T-helper 1 cell treated with Interleukin-12 subunit alpha and Interleukin-12 subunit beta and Interleukin-4 antibody, amounts not matched to agents 30 μg/mL and 1 μg/mL, for 36 hours (primary cell): ENCODE data around the gene ANO10.
A peak's percentile ranks its signal among the peaks of the same experiment; 100 is the strongest.

Source experiments
- H3K27ac Mint-ChIP-seq: one replicate; pipeline ENCODE4 v1.8.0; 2021; ENCODE audit warnings: mild to moderate bottlenecking, mixed read lengths
- H3K27me3 Mint-ChIP-seq: one replicate; pipeline ENCODE4 v1.8.0; 2021; ENCODE audit warnings: low read depth, mixed read lengths
- H3K36me3 Mint-ChIP-seq: one replicate; pipeline ENCODE4 v1.8.0; 2021; ENCODE audit warnings: low read depth, mixed read lengths
- H3K4me1 Mint-ChIP-seq: one replicate; pipeline ENCODE4 v1.8.0; 2021; ENCODE audit warnings: low read depth, mixed read lengths
- H3K4me3 Mint-ChIP-seq: one replicate; pipeline ENCODE4 v1.8.0; 2021; ENCODE audit warnings: mild to moderate bottlenecking, moderate library complexity, mixed read lengths
- H3K9me3 Mint-ChIP-seq: one replicate; pipeline ENCODE4 v1.8.0; 2021; ENCODE audit warnings: mixed read lengths

Gene ANO10

GRCh38 chr3:43640681-43641080 lies 18.9 kb upstream of the ANO10 start:
- Mint-ChIP-seq H3K36me3 (no peaks in the 10 kb centered on the region), H3K4me3 (no peak overlapping the region), H3K4me1 (peaks cover 4% of the 10 kb centered on the region), H3K9me3 (no peaks in the 10 kb centered on the region), H3K27me3 (peaks cover 24% of the 10 kb centered on the region), H3K27ac (no peak overlapping the region)

DNA sequence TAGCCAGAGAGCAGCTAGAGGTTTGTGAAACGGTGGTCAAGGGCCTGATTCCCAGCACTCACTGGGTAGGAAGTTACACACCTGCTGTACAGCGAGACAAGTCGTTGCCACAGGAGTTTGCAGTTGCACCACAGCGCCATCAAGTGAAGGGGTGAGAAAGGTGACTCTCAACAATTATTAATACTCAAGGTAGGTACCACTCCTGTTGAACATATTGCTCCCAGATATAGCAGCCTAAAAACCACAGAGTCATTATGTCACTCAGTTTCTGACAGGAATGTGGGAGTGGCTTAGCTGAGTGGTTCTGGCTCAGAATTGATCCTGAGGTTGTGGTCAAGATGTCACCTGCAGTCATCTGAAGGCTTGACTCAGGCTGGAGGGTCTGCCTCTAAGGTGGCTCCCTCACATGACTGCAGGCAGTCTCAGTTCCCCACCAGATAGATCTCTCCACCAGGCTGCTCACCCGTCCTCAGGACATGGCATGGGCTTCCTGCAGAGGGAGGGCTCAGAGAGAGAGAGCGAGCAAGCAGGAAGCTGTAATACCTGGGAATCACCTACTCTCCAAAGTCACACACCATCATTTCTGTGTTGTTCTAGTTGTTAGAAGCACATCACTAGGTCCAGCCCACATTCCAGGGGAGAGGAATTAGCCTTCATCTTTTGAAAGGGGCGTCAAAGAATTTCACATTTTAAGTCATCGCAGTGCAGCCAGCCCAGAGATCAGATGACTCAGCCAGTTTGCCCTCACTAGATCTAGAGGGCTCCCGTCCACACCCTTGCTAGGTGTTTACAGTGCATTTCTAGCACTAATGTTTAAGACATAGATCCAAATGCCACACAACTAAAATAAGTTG lies 17.0 kb upstream of the ANO10 start:
- H3K9me3 Mint-ChIP-seq, result no peaks in the 10 kb centered on the region
- no peaks in the 10 kb centered on the region for H3K36me3 Mint-ChIP-seq
- peaks cover 4% of the 10 kb centered on the region for H3K4me1 Mint-ChIP-seq
- peaks cover 24% of the 10 kb centered on the region for H3K27me3 Mint-ChIP-seq
- H3K4me3 Mint-ChIP-seq, result no peak overlapping the region
- no peak overlapping the region for H3K27ac Mint-ChIP-seq

GRCh38 chr3:43637702-43638101 lies 15.9 kb upstream of the ANO10 start:
- no peak overlapping the region for H3K4me3 Mint-ChIP-seq
- H3K27me3 Mint-ChIP-seq, result peaks cover 24% of the 10 kb centered on the region
- no peak overlapping the region for H3K27ac Mint-ChIP-seq
- no peaks in the 10 kb centered on the region for H3K9me3 Mint-ChIP-seq
- H3K4me1 Mint-ChIP-seq, result peaks cover 4% of the 10 kb centered on the region
- H3K36me3 Mint-ChIP-seq, result no peaks in the 10 kb centered on the region

DNA sequence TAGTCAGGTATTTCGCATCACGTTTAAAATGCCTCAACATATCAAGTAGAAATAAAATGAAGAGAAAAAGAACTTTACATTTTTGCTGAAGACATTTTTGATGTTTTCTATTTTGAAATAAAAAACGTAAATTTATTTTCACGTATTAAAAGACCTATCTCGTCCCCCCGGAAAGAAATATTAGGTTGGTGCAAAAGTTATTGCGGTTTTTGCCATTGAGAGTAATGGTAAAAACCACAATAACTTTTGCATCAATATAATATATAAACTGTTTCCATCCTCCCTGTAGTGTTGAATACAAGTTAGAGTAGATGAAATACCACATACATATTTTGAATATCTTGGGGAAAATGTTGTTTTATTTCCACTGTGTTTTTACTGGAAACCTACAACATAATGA lies 11.2 kb upstream of the ANO10 start:
- Mint-ChIP-seq H3K9me3 (peaks cover 4% of the 10 kb centered on the region), H3K4me3 (no peak overlapping the region), H3K27me3 (peaks cover 17% of the 10 kb centered on the region), H3K36me3 (no peaks in the 10 kb centered on the region), H3K27ac (no peak overlapping the region), H3K4me1 (peaks cover 8% of the 10 kb centered on the region)

GRCh38 chr3:43632269-43632733 lies 10.5 kb upstream of the ANO10 start:
- no peak overlapping the region for H3K27ac Mint-ChIP-seq
- peaks cover 12% of the 10 kb centered on the region for H3K4me1 Mint-ChIP-seq
- peaks cover 4% of the 10 kb centered on the region for H3K9me3 Mint-ChIP-seq
- H3K36me3 Mint-ChIP-seq, result no peaks in the 10 kb centered on the region
- H3K27me3 Mint-ChIP-seq, result peaks cover 17% of the 10 kb centered on the region
- no peak overlapping the region for H3K4me3 Mint-ChIP-seq

DNA sequence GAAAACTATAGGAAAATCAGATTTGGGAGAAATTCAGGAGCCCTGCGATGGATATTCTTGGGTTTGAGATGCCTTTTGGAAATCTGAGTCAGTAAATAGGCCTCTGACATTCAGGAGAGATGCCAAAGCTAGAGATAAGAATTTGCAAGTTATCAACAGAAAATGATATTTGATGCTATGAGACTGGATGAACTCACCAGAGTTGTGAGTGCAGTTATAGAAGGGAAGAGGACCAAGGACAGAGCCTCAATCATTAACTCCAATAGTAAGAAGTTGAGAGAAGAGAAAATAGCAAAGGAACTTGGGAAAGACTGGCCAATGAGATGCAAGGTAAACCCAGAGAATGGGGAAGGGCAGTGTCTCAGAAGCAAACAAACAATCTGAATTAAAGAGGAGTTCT lies 7.9 kb upstream of the ANO10 start:
- H3K4me1 Mint-ChIP-seq, result peaks cover 21% of the 10 kb centered on the region
- H3K4me3 Mint-ChIP-seq, result no peak overlapping the region
- H3K27ac Mint-ChIP-seq, result no peak overlapping the region
- peaks cover 4% of the 10 kb centered on the region for H3K9me3 Mint-ChIP-seq
- peaks cover 16% of the 10 kb centered on the region for H3K27me3 Mint-ChIP-seq
- no peaks in the 10 kb centered on the region for H3K36me3 Mint-ChIP-seq

GRCh38 chr3:43629257-43629656 lies 7.4 kb upstream of the ANO10 start:
- Mint-ChIP-seq H3K27ac (no peak overlapping the region), H3K4me1 (peaks cover 24% of the 10 kb centered on the region), H3K36me3 (no peaks in the 10 kb centered on the region), H3K4me3 (no peak overlapping the region), H3K9me3 (peaks cover 4% of the 10 kb centered on the region), H3K27me3 (peaks cover 16% of the 10 kb centered on the region)

GRCh38 chr3:43627360-43627759 lies 5.5 kb upstream of the ANO10 start:
- peaks cover 4% of the 10 kb centered on the region for H3K9me3 Mint-ChIP-seq
- H3K27me3 Mint-ChIP-seq, result peaks cover 16% of the 10 kb centered on the region
- H3K36me3 Mint-ChIP-seq, result no peaks in the 10 kb centered on the region
- H3K4me3 Mint-ChIP-seq, result peak overlapping the region; percentile 39
- peaks cover 30% of the 10 kb centered on the region for H3K4me1 Mint-ChIP-seq
- H3K27ac Mint-ChIP-seq, result peak overlapping the region; percentile 18

- Mint-ChIP-seq H3K4me1 (peaks cover 32% of the 10 kb centered on the region), H3K27ac (peak overlapping the region; percentile 5), H3K9me3 (peaks cover 4% of the 10 kb centered on the region), H3K27me3 (peaks cover 21% of the 10 kb centered on the region), H3K36me3 (no peaks in the 10 kb centered on the region), H3K4me3 (no peak overlapping the region)
These were observed 3.0 kb upstream of the ANO10 start for GRCh38 chr3:43624619-43625305.

DNA sequence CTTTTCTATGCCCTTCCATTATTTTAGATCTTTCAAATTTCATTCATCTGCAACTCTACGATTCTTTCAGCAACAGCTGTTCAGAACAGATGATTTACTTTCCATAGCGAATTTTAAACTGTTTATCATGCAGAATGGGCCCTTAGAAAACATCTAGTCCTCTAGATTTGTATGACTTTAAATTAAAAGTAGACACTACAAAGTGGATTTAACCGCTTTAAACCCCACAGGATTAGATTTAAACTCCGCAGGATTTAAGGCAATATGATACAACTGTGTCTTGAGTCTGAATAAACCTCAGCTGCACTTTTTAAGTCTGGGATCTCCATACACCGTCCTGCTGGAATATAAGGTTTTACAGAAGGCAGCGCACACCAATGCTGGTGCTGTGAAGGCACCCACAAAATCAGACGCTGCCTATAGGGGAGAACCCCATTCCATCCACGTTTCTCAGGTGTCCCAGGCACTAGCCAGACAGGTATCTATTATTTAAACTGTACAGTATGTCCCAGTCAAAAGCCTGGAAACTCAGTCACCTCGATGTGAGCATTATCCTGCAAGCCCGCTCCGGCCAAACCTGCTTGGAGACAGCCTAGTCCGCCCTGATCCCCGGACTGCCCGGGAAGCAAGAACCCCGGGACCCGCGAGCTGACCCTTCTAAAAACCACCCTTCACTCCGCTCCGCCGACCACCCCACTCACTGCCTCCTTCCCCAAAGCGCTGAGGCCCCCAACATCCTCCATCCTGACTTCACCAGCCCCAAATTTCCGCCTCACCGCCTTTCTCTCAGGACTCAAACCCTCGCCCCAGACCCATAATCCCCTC lies 768 bp downstream of the ANO10 start:
- Mint-ChIP-seq H3K4me3 (peak overlapping the region; percentile 92), H3K27me3 (peaks cover 25% of the 10 kb centered on the region), H3K27ac (peak overlapping the region; percentile 64), H3K36me3 (peaks cover 1% of the 10 kb centered on the region), H3K9me3 (no peaks in the 10 kb centered on the region), H3K4me1 (peaks cover 15% of the 10 kb centered on the region)

DNA sequence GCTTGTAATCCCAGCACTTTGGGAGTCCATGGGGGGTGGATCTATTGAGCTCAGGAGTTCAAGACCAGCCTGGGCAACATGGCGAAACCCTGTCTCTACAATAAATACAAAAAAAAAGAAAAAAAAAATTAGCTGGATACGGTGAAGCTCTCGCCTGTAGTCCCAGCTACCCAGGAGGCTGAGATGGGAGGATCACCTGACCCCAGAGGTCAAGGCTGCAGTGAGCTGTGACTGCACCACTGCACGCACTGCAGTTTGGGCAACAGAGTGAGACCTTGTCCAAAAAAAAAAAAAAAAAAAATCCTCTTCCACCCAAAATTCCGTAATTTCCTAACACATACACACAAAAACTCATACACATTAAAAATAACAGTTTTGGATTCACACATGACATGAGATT lies 2.2 kb downstream of the ANO10 start:
- H3K4me1 Mint-ChIP-seq, result peaks cover 12% of the 10 kb centered on the region
- H3K27me3 Mint-ChIP-seq, result peaks cover 22% of the 10 kb centered on the region
- H3K36me3 Mint-ChIP-seq, result peaks cover 1% of the 10 kb centered on the region
- no peak overlapping the region for H3K27ac Mint-ChIP-seq
- no peak overlapping the region for H3K4me3 Mint-ChIP-seq
- no peaks in the 10 kb centered on the region for H3K9me3 Mint-ChIP-seq

GRCh38 chr3:43618142-43618541 lies 3.7 kb downstream of the ANO10 start:
- Mint-ChIP-seq H3K4me1 (peaks cover 8% of the 10 kb centered on the region), H3K36me3 (peaks cover 1% of the 10 kb centered on the region), H3K4me3 (no peak overlapping the region), H3K27ac (no peak overlapping the region), H3K27me3 (peaks cover 22% of the 10 kb centered on the region), H3K9me3 (no peaks in the 10 kb centered on the region)

DNA sequence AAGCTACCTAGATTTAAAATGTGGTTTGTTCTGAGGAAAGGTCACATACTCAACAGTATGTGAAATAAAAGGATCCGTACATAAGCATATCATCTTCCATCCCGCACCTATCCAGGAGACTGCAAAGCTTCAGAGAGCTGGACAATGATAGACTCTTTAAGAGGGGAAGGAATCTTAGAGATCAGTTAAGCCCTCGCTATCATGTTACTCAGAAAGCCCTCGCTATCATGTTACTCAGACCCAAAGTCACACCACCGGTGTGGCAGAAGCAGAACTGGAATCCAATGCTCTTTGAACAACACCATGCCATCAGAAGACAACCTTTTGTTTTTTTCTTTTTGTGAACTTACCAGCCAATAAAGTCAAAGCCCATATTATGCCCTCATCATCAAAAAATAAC lies 5.8 kb downstream of the ANO10 start:
- Mint-ChIP-seq H3K9me3 (no peaks in the 10 kb centered on the region), H3K36me3 (peaks cover 1% of the 10 kb centered on the region), H3K4me3 (no peak overlapping the region)

GRCh38 chr3:43615133-43615532 lies 6.7 kb downstream of the ANO10 start:
- no peak overlapping the region for H3K27ac Mint-ChIP-seq
- H3K9me3 Mint-ChIP-seq, result no peaks in the 10 kb centered on the region
- peaks cover 1% of the 10 kb centered on the region for H3K36me3 Mint-ChIP-seq
- no peak overlapping the region for H3K4me3 Mint-ChIP-seq
- H3K27me3 Mint-ChIP-seq, result peaks cover 22% of the 10 kb centered on the region
- H3K4me1 Mint-ChIP-seq, result peaks cover 3% of the 10 kb centered on the region

More for the DNA sequence above, 5.8 kb downstream of the ANO10 start:
- Mint-ChIP-seq H3K27ac (no peak overlapping the region), H3K4me1 (peaks cover 3% of the 10 kb centered on the region), H3K27me3 (peaks cover 23% of the 10 kb centered on the region)
